Limb (tissue), 2 donors: ENCODE data around the gene ABCC8.

Source experiments
- DNase-seq, 2 donors: peaks; one replicate each; pipeline ENCODE4 v3.0.0-alpha.2; 2016; ENCODE audit errors: extremely low spot score in 2 of 2

Gene ABCC8

GRCh38 chr11:17388609-17389210 lies 87.9 kb downstream of the ABCC8 start, which contains the start of gene KCNJ11:
TSS of gene KCNJ11 (minus strand) at chr11:17388659. CDS start at chr11:17388091, 568 bp downstream.
- DNase-seq: no peak

GRCh38 chr11:17387811-17388210 lies 88.8 kb downstream of the ABCC8 start:
- DNase-seq: no peak

GRCh38 chr11:17387254-17387653 lies 89.4 kb downstream of the ABCC8 start:
- no peak for DNase-seq

- peak; percentile 42 to 63 for DNase-seq
Observed at GRCh38 chr11:17386331-17387084, 90.1 kb downstream of the ABCC8 start.

GRCh38 chr11:17385926-17386325 lies 90.7 kb downstream of the ABCC8 start:
- DNase-seq: no peak

- no peak for DNase-seq
Observed at GRCh38 chr11:17385492-17385891, 91.2 kb downstream of the ABCC8 start.

- peak; percentile 72 to 86 for DNase-seq
Observed at GRCh38 chr11:17384002-17384511, 92.6 kb downstream of the ABCC8 start.

- no peak for DNase-seq
Observed at GRCh38 chr11:17383461-17383860, 93.2 kb downstream of the ABCC8 start.

- no peak for DNase-seq
Observed at GRCh38 chr11:17382046-17382728, 94.5 kb downstream of the ABCC8 start.

- no peak for DNase-seq
Observed at GRCh38 chr11:17381156-17381555, 95.5 kb downstream of the ABCC8 start.

GRCh38 chr11:17379383-17380180 lies 97.1 kb downstream of the ABCC8 start:
- DNase-seq: no peak

- DNase-seq: no peak
Observed at GRCh38 chr11:17378655-17379054, 98.0 kb downstream of the ABCC8 start.

GRCh38 chr11:17376493-17376892 lies 100.2 kb downstream of the ABCC8 start:
- no peak for DNase-seq

- DNase-seq: no peak
Observed at GRCh38 chr11:17375547-17375946, 101.1 kb downstream of the ABCC8 start.

GRCh38 chr11:17371614-17372013 lies 105.0 kb downstream of the ABCC8 start:
- DNase-seq: no peak

- DNase-seq: no peak
Observed at GRCh38 chr11:17369684-17370243, 106.9 kb downstream of the ABCC8 start.

GRCh38 chr11:17369094-17369493 lies 107.6 kb downstream of the ABCC8 start:
- no peak for DNase-seq

- no peak for DNase-seq
Observed at GRCh38 chr11:17368551-17368950, 108.1 kb downstream of the ABCC8 start.

- no peak for DNase-seq
Observed at GRCh38 chr11:17366495-17366894, 110.2 kb downstream of the ABCC8 start.

GRCh38 chr11:17354601-17354991 lies 122.0 kb downstream of the ABCC8 start:
- DNase-seq: peak; percentile 59 to 63
